Memory B cell (primary cell): Measurements from ENCODE around the gene UNC5A.

Source experiments
- ATAC-seq: fragments of 150-1000 bp; cut with Tn5 transposase; 2 replicates; pipeline ENCODE4 v1.10.0; 2021; ENCODE audit warnings: low read depth, mild to moderate bottlenecking, moderate library complexity
- DNase-seq, 2 donors: peaks; one replicate each; pipeline ENCODE4 v3.0.0; 2022; ENCODE audit warnings: low spot score in 2 of 2
- H3K27ac Mint-ChIP-seq: one replicate; pipeline ENCODE4 v1.8.0; 2022; ENCODE audit warnings: mild to moderate bottlenecking, moderate library complexity, mixed read lengths
- H3K27me3 Mint-ChIP-seq: one replicate; pipeline ENCODE4 v1.8.0; 2022; ENCODE audit warnings: mixed read lengths
- H3K36me3 Mint-ChIP-seq: one replicate; pipeline ENCODE4 v1.8.0; 2022; ENCODE audit warnings: mild to moderate bottlenecking, mixed read lengths
- H3K4me1 Mint-ChIP-seq: one replicate; pipeline ENCODE4 v1.8.0; 2022; ENCODE audit warnings: mixed read lengths
- H3K4me3 Mint-ChIP-seq: one replicate; pipeline ENCODE4 v1.8.0; 2022; ENCODE audit warnings: mild to moderate bottlenecking, moderate library complexity, mixed read lengths
- H3K9me3 Mint-ChIP-seq: one replicate; pipeline ENCODE4 v1.8.0; 2022; ENCODE audit warnings: mixed read lengths

Gene UNC5A

DNA sequence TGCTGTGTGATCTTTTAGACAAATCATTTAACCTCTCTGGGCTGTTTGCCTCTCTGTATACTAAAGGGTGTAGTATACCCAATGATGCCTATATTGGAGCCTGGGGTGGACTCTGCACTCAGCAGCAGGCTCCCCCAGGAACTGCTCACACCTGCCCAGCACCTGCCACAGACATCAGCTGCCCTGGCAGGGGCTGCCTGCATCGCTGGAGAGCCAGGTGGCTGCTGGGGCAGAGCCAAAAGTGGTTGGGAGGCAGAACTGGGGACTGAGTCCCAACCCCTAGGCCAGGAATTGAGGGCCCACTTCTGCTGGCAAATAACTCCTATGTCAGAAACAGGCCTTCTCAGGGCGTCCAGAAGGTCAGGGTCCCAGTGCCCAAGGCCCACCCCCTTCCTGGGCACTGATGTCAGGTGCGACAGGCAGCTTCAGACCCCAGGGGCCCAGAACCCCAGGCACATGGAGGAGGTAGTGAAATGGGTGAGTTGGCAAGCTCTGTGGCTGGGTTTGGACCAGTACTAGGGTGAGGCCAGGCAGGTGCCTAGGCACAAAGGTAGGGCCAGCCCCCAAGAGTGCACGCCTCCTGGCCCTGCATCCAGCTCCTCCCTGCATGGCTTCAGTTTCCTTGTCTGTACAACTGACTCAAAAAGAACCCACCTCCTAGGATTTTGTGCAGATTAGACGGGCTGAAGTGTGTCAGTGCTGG lies 5.8 kb downstream of the UNC5A start:
- DNase-seq (no peak), ATAC-seq (no peak)
- Mint-ChIP-seq H3K9me3 (no peaks in the 10 kb centered on the region), H3K27me3 (peaks cover 50% of the 10 kb centered on the region), H3K36me3 (no peaks in the 10 kb centered on the region), H3K4me3 (peak overlapping the region; percentile 55), H3K4me1 (peaks cover 19% of the 10 kb centered on the region), H3K27ac (no peak overlapping the region)

DNA sequence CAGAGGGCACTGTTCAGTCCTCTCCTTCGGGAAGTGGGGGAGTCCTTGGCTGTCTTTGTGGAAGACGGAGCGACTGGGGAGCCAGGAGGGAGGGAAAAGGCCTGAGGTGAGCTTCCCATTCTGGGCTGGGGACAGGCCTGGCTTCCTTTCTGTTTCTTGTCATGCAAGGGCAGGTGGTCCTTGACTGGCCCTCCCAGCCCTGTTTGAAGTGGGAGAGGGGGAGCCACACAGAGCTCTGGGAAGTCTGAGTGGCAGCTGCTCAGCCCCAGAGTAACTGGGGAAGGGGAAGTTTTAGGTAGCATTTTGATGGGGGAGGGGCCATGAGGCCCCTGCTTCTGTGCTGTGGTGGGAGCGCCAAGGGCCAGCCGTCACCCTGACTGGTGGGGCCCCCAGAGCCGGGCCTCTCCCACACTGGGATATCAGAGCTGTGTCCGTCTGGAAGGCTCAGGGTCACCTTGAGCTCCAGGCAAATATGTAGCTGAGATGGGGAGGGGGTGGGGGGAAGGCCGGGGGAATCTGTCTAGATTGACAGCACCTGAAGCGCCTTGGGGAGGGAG lies 6.5 kb downstream of the UNC5A start:
- Mint-ChIP-seq H3K4me3 (peak overlapping the region; percentile 55), H3K36me3 (no peaks in the 10 kb centered on the region), H3K4me1 (peaks cover 17% of the 10 kb centered on the region), H3K27ac (no peak overlapping the region), H3K27me3 (peaks cover 47% of the 10 kb centered on the region), H3K9me3 (no peaks in the 10 kb centered on the region)
- ATAC-seq (no peak), DNase-seq (no peak)

DNA sequence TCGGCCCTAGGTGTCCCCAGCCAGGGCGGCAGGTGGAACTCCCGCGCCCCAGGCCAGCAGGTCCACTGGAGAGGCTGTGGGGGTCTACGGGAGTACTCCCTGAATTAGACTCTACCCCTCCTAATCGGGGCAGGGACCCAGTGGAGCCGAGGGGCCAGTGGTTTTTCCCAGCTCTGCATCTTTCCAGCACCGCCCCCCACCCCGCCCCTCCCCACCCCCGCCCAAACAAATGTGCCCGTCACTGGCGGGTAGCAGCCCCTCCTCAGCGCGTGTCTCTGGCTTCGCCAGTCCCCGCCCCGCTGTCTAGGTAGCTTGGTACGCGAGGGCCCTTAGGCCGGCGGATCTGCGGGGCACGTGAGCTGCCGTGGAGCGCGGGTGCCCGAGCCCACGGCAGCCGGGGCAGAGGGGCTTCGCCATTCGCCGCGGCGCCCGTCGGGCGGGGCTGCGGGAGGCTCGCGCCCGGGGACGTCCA lies 7.0 kb downstream of the UNC5A start:
- H3K9me3 Mint-ChIP-seq, result no peaks in the 10 kb centered on the region
- no peak overlapping the region for H3K27ac Mint-ChIP-seq
- ATAC-seq (peak; percentile 28), DNase-seq (no peak)
- peaks cover 46% of the 10 kb centered on the region for H3K27me3 Mint-ChIP-seq
- H3K4me3 Mint-ChIP-seq, result no peak overlapping the region
- H3K36me3 Mint-ChIP-seq, result no peaks in the 10 kb centered on the region
- peaks cover 11% of the 10 kb centered on the region for H3K4me1 Mint-ChIP-seq

DNA sequence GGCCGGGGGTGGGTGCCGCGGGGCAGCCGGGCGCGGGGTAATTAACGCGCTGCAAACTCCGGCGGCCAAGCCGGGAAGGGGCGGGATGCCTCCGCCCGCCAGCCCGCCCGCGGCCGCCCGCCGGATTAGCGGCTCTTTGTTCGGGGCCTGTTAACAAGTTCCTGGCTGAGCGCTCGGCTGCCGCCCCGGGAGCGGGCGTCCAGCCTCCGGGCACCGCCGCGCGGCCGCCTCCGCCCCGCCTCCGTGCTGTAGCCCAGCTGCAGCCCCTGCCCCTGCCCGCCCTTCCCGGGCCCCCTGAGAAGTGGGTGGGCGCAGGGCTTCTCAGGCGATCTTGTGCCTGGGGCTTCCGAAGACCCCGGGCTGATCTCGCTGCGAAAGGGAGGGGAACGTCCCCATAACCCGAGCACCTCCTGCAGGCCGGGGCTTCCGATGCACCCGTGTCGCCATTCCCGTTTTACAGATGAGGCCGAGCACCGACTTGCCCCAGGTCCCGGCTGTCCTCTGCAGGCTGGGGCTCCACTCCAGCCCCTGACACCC lies 7.5 kb downstream of the UNC5A start:
- Mint-ChIP-seq H3K4me1 (peaks cover 13% of the 10 kb centered on the region), H3K27ac (no peak overlapping the region), H3K9me3 (no peaks in the 10 kb centered on the region), H3K4me3 (peak overlapping the region; percentile 67), H3K36me3 (no peaks in the 10 kb centered on the region), H3K27me3 (peaks cover 49% of the 10 kb centered on the region)
- no peak for DNase-seq
- peak; percentile 52 for ATAC-seq

DNA sequence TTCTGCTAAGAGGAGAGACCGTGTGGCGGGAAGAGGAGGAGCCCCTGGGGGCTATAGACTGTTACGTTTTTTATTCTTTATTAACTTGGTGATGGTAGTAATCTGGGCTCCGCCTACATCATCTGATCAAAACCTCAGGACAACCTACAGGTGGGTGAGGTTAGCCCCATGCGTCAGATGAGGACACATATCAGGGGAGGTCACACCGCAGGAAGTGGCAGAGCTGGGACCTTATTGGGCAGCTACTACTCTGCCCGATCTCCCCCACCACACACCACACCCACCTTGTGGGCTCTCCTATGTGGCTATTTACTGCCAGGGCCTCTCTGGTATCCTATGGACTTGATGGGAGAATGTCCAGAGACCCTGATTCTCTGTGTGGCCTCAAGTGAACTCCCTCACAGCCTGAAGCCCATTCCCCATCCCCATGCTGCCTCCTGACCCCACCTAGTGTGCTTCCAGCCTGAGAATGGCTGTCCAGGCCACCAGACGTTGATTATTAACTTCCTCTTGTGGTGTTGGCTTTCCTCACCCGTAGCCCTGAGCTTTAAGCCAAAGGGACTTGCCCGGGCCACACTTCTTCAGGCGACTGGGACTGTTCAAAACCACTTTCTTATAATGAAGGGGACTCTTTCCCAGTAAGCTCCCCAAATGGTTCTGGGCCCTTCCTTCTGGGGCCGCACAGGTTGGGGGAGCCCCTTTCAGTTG lies 8.2 kb downstream of the UNC5A start:
- Mint-ChIP-seq H3K4me3 (peak overlapping the region; percentile 67), H3K9me3 (no peaks in the 10 kb centered on the region), H3K4me1 (peaks cover 16% of the 10 kb centered on the region), H3K36me3 (no peaks in the 10 kb centered on the region), H3K27ac (no peak overlapping the region), H3K27me3 (peaks cover 50% of the 10 kb centered on the region)
- ATAC-seq, result peak; percentile 80
- no peak for DNase-seq

DNA sequence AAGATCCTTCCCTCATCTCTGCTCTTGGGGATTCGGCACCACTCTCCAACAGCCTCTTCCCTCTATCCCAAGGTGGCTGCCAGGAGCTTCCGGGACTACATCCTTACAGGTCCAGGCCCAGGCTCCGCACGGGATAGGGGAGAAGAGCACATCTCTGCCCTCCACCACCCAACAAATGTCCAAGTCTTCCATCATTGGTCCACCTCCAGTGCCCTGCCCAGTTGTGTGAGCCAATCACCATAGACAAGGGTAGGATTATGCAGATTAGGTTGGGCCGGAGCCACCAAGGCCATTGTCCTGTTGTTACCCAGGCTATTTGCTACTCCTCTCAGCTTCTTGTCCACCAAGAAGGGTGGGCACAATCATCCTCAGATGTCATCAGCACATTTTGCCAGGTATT lies 9.1 kb downstream of the UNC5A start:
- no peaks in the 10 kb centered on the region for H3K36me3 Mint-ChIP-seq

DNA sequence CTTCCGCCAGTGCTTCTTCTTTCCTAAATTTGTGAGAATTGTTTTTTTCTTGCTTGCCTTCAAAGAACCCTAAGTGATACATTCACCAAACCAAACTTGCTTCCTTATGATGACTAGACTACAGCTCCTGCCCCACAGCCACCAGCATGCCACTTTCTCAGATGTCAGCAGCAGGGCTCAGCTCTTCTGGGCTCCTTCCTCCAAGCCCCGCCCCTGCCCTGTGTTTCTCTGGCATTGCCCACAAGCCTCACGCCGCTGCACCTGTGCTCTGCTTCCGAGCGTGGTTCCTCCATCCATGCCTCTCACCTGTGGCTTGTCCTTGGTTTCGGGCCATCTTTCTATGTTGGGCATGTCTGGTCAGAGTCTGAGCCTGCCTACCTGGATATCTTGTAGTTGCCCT lies 10.6 kb downstream of the UNC5A start:
- H3K4me1 Mint-ChIP-seq, result peaks cover 16% of the 10 kb centered on the region
- no peak overlapping the region for H3K4me3 Mint-ChIP-seq
- H3K27me3 Mint-ChIP-seq, result peaks cover 37% of the 10 kb centered on the region
- no peaks in the 10 kb centered on the region for H3K9me3 Mint-ChIP-seq
- DNase-seq (no peak), ATAC-seq (no peak)
- no peak overlapping the region for H3K27ac Mint-ChIP-seq
- no peaks in the 10 kb centered on the region for H3K36me3 Mint-ChIP-seq

More for the DNA sequence above, 9.1 kb downstream of the UNC5A start:
- ATAC-seq, result no peak
- Mint-ChIP-seq H3K9me3 (no peaks in the 10 kb centered on the region), H3K4me3 (no peak overlapping the region), H3K27me3 (peaks cover 45% of the 10 kb centered on the region), H3K27ac (no peak overlapping the region), H3K4me1 (peaks cover 16% of the 10 kb centered on the region)
- no peak for DNase-seq

DNA sequence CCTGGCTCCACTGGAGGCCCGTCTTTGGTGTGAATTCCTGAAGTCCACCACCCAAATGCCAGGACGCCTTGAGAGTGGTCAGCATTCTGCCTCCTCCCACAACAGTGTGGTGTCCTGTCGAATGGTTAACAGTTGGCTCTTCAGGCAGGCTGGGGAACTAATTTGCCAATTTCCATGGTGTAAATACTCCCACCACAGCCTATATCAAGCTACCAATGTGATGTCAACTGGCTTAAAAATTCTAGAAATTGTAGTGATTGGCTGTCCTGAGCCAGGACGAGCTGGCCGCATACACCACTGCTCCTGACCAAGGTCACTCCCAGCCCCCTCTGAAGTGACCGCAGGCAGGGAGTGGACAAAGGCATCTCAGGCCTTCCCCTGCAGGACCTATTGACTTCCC lies 11.1 kb downstream of the UNC5A start:
- no peak for ATAC-seq
- H3K27me3 Mint-ChIP-seq, result peaks cover 37% of the 10 kb centered on the region
- H3K27ac Mint-ChIP-seq, result no peak overlapping the region

DNA sequence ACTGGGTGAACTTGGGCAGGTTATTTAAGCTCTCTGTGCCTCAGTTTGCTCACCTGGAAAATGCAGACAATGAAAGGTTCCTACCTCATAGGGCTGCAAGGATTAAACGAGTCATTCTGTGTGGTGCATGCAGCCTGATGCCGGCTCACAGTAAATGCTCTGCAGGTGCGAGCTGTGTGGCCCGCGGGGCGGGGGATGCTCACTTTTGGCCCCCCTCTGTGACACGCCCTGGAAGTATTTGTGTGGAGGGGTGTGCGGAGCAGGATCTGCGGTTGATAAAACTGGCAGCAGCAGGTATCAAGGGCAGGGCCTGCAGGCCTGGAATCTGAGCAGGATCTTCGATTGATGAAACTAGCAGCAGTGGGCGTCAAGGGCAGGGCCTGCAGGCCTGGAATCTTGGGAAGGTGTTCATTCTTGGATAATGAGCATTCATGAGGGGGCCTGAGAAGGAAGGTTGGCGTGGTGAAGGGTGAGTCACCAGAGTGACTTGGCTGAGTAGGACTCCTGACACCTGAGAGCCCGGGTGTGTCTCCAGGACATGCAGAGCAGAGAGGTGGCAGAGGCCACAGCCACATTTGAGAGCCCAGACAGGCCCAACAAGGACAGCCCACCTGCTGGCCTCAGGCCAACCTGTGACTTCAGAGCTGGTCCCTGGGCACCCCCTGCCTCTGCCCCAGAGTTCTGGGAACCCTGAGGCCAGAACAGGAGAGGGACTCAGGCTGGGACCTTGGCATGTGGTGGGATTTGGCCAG lies 11.9 kb downstream of the UNC5A start:
- Mint-ChIP-seq H3K36me3 (no peaks in the 10 kb centered on the region), H3K9me3 (no peaks in the 10 kb centered on the region), H3K4me3 (no peak overlapping the region), H3K27me3 (peaks cover 33% of the 10 kb centered on the region), H3K27ac (no peak overlapping the region), H3K4me1 (peaks cover 12% of the 10 kb centered on the region)
- no peak for ATAC-seq
- no peak for DNase-seq

More for the DNA sequence above, 11.1 kb downstream of the UNC5A start:
- Mint-ChIP-seq H3K4me1 (peaks cover 16% of the 10 kb centered on the region), H3K36me3 (no peaks in the 10 kb centered on the region), H3K9me3 (no peaks in the 10 kb centered on the region), H3K4me3 (no peak overlapping the region)
- DNase-seq, result no peak

DNA sequence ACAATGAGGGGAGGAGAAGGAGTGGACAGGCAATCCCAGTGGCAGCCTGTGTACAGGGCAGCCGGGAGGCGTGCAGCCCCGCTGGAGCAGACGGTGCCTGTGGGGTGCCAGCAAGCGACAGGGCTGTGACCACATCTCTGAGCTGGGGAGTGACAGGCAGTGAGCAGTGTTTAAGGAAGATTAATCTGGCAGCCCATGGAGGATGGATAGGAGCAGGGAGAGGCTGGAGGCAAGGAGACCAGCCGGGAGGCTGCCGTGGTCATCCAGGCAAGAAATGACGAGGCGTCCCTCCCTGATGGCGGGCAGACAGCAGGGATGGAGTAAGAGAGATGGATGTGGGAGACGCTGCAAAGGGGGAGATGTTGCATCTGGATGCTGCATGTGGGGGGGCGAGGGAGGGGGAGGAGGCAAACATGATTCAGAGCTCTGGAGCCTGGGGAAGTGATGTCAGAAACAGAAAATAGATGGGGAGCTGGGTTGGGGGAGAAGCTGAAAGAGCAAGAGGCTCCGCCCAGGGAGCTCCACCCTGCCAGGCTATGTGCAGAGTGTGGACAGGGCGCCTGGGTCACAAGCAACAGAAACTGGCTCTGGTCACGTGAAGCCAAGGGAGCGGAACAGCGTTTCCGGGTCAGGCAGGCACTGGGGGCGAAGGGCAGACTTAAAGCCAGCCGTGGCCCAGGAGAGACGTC lies 12.6 kb downstream of the UNC5A start:
- ATAC-seq, result no peak

DNA sequence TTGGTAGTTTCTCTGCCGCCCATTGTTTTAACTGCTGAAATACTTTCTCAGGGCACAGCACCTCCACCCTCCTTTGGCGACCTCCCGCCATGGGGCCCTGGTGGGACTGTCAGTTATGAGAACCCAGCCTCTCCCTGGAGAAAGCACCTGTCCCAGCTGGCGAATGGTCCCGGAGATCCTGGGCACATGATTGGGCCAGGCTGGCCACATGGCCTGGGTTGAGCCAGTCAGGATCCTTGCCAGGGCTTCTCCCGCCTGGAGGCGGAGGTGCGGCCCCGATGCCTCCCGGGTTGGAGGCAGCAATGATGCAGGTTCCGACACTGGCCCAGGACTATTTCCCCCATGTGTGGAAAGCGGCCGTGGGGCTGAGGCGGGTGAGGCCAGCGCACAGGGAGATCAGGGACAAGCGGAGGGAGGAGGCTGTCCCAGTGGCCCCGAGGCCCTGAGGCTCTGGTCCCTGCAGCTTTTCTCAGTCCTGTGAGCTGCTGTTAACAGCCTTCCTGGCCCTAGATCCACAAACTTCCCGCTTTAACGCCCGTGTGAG lies 13.6 kb downstream of the UNC5A start:
- no peaks in the 10 kb centered on the region for H3K36me3 Mint-ChIP-seq
- no peak for ATAC-seq
- no peak overlapping the region for H3K4me3 Mint-ChIP-seq
- H3K9me3 Mint-ChIP-seq, result peaks cover under 1% of the 10 kb centered on the region
- no peak for DNase-seq
- no peak overlapping the region for H3K27ac Mint-ChIP-seq
- H3K27me3 Mint-ChIP-seq, result peaks cover 31% of the 10 kb centered on the region
- H3K4me1 Mint-ChIP-seq, result peaks cover 5% of the 10 kb centered on the region

More for the DNA sequence above, 12.6 kb downstream of the UNC5A start:
- no peak for DNase-seq
- peaks cover 12% of the 10 kb centered on the region for H3K4me1 Mint-ChIP-seq
- H3K27ac Mint-ChIP-seq, result no peak overlapping the region
- H3K4me3 Mint-ChIP-seq, result no peak overlapping the region
- H3K9me3 Mint-ChIP-seq, result no peaks in the 10 kb centered on the region
- H3K36me3 Mint-ChIP-seq, result no peaks in the 10 kb centered on the region
- peaks cover 33% of the 10 kb centered on the region for H3K27me3 Mint-ChIP-seq

DNA sequence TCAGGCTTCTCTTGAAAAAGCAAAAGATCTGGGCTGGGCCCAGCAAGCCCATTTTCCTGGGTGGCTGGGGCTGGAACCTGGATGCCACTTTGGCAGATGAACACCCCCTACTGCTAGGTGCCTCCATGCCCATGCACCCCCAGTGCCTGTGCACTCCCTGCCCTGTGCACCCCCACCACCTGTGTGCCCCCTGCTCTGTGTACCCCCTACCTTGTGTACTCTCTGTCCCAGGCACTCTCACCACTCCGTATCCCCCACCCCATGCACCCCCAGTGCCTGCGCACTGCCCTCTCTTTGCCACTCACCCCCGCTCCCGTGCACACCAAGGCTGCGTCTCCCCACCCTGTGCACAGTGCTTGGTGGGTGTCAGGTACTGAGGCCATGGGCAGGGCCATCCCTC lies 14.2 kb downstream of the UNC5A start:
- H3K36me3 Mint-ChIP-seq, result no peaks in the 10 kb centered on the region
- peaks cover 32% of the 10 kb centered on the region for H3K27me3 Mint-ChIP-seq
- no peak overlapping the region for H3K4me3 Mint-ChIP-seq
- H3K4me1 Mint-ChIP-seq, result peaks cover 5% of the 10 kb centered on the region
- DNase-seq (no peak), ATAC-seq (no peak)
- H3K9me3 Mint-ChIP-seq, result peaks cover 4% of the 10 kb centered on the region
- H3K27ac Mint-ChIP-seq, result no peak overlapping the region

DNA sequence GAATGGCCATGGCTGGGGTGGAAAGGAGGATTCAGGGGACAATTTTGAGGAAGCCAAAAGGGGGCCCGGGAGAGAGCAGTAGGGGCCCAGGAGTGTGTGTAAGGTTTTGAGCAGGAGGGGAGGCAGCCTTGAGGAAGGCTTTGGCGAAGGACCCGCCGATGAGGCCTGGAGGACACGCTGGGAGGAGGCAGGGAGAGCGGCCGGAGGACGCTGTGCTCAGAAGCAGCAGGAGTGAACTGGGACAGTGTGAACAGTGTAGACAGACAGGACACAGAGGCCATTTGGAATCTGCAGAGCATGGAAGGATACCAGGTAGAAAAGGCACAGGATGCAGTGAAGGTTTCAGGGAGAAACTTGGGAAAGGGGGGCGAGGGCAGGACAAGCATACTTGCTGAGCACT lies 14.9 kb downstream of the UNC5A start:
- H3K4me1 Mint-ChIP-seq, result peaks cover 5% of the 10 kb centered on the region
- DNase-seq (no peak), ATAC-seq (no peak)
- peaks cover 4% of the 10 kb centered on the region for H3K9me3 Mint-ChIP-seq
- peaks cover 31% of the 10 kb centered on the region for H3K27me3 Mint-ChIP-seq
- H3K36me3 Mint-ChIP-seq, result no peaks in the 10 kb centered on the region
- H3K27ac Mint-ChIP-seq, result no peak overlapping the region
- no peak overlapping the region for H3K4me3 Mint-ChIP-seq
